OCI-LY7 (cell line): ENCODE data around the gene SULT1A2. TPM values are rescaled to one million over a fixed set of nuclear protein-coding genes. Genes with fewer than 3 reads are reported as not detected.
"Not testable (repeated sequence)": the region's sequence is repeated elsewhere in the genome, so short reads cannot be mapped to it uniquely, and the experiment has no call there.

ENCODE experiments used
- BruUV-seq: library from RNA; stranded (reverse); fragments of 400-500 nt; replicated peaks from 2 replicates; lab custom pipeline; 2021; lab: Mats Ljungman, UMichigan
- CTCF ChIA-PET: fragments of 300-600 bp; sonication (Branson Sonifier 250); formaldehyde crosslinking; loops from one replicate; lab custom pipeline; 2022; ENCODE audit warnings: antibody characterized with exemption; ENCODE audit not compliant: unreplicated experiment; lab: Charles Lee
- POLR2A ChIA-PET: fragments of 300-600 bp; sonication (Branson Sonifier 250); formaldehyde crosslinking; loops from one replicate; lab custom pipeline; 2022; ENCODE audit warnings: antibody characterized with exemption; lab: Charles Lee
- DNase-seq: peaks from one replicate; pipeline ENCODE4 v3.0.0-alpha.2; 2015; ENCODE audit warnings: low spot score
- H2AFZ ChIP-seq: fragments of 200-600 bp; sonication (generic), shearing (Covaris generic); 2 replicates; pipeline ENCODE4 v1.6.1; 2014; ENCODE audit warnings: mild to moderate bottlenecking, antibody characterized with exemption, low read length, moderate library complexity
- H3K27ac ChIP-seq: fragments of 200-600 bp; sonication (generic); 2 replicates; pipeline ENCODE4 v1.5.1; 2014; ENCODE audit warnings: mixed run types, low read depth, mild to moderate bottlenecking, moderate library complexity, low read length, inconsistent platforms; ENCODE audit not compliant: poor library complexity, severe bottlenecking
- H3K36me3 ChIP-seq: fragments of 200-600 bp; sonication (generic); 2 replicates; pipeline ENCODE4 v1.6.1; 2014; ENCODE audit warnings: mild to moderate bottlenecking, antibody characterized with exemption, low read length, moderate library complexity, mixed read lengths; ENCODE audit not compliant: insufficient read depth
- H3K4me1 ChIP-seq: fragments of 200-600 bp; sonication (generic); 2 replicates; pipeline ENCODE4 v1.5.1; 2014; ENCODE audit warnings: mild to moderate bottlenecking, low read length; ENCODE audit not compliant: insufficient read depth, poor library complexity, severe bottlenecking
- H3K4me2 ChIP-seq: fragments of 200-600 bp; sonication (generic); 2 replicates; pipeline ENCODE4 v1.6.1; 2014; ENCODE audit warnings: mild to moderate bottlenecking, low read length
- H3K4me3 ChIP-seq: fragments of 200-600 bp; sonication (generic); 2 replicates; pipeline ENCODE4 v1.5.1; 2014; ENCODE audit warnings: mild to moderate bottlenecking, low read depth, low read length; ENCODE audit not compliant: poor library complexity, severe bottlenecking
- H3K79me2 ChIP-seq: fragments of 200-600 bp; sonication (generic); 2 replicates; pipeline ENCODE4 v1.6.1; 2016; ENCODE audit warnings: low read depth, mild to moderate bottlenecking, low read length, moderate library complexity, mixed read lengths; ENCODE audit not compliant: insufficient read depth
- H3K9me2 ChIP-seq: fragments of 200-600 bp; sonication (generic); 2 replicates; pipeline ENCODE4 v1.6.1; 2016; ENCODE audit warnings: mild to moderate bottlenecking, low read length, mixed read lengths; ENCODE audit not compliant: insufficient read depth
- H3K9me3 ChIP-seq: fragments of 200-600 bp; sonication (generic); 2 replicates; pipeline ENCODE4 v1.6.1; 2014; ENCODE audit warnings: mild to moderate bottlenecking, mixed run types, low read length, mixed read lengths
- H4K20me1 ChIP-seq: fragments of 200-600 bp; sonication (generic); 2 replicates; pipeline ENCODE4 v1.6.1; 2014; ENCODE audit warnings: mild to moderate bottlenecking, antibody characterized with exemption, low read length, moderate library complexity, mixed read lengths; ENCODE audit not compliant: insufficient read depth
- CTCF ChIP-seq: fragments of 200-600 bp; sonication (generic); conservative IDR thresholded peaks from 2 replicates; pipeline ENCODE4 v1.5.1; 2014; ENCODE audit warnings: mild to moderate bottlenecking, antibody characterized with exemption, low read length, moderate library complexity, mixed read lengths
- EZH2phosphoT487 ChIP-seq: fragments of 200-600 bp; sonication (generic); IDR thresholded peaks from 2 replicates; pipeline ENCODE4 v1.6.1; 2018; ENCODE audit warnings: low read depth, borderline replicate concordance, mild to moderate bottlenecking, mixed run types, antibody characterized with exemption, low read length, moderate library complexity, mixed read lengths
- intact Hi-C: fragments of 100-400 bp; cut with micrococcal nuclease; formaldehyde crosslinking; loops from one replicate; pipeline ENCODE4 v1.10.0; 2022; ENCODE audit not compliant: unreplicated experiment
- total RNA-seq, 2 experiments: library from RNA; depleted of rRNA in 1 of 2; stranded (reverse); fragments of >200 nt in 1 of 2; shearing (Covaris generic) in 1 of 2; gene quantifications; 2 replicates each; pipeline ENCODE4 v1.2.3, GENCODE V29; 2014 to 2022

SULT1A2 gene
- total RNA-seq, 2 experiments from 2014 or later = 2.1 to 3.0 TPM

DNA sequence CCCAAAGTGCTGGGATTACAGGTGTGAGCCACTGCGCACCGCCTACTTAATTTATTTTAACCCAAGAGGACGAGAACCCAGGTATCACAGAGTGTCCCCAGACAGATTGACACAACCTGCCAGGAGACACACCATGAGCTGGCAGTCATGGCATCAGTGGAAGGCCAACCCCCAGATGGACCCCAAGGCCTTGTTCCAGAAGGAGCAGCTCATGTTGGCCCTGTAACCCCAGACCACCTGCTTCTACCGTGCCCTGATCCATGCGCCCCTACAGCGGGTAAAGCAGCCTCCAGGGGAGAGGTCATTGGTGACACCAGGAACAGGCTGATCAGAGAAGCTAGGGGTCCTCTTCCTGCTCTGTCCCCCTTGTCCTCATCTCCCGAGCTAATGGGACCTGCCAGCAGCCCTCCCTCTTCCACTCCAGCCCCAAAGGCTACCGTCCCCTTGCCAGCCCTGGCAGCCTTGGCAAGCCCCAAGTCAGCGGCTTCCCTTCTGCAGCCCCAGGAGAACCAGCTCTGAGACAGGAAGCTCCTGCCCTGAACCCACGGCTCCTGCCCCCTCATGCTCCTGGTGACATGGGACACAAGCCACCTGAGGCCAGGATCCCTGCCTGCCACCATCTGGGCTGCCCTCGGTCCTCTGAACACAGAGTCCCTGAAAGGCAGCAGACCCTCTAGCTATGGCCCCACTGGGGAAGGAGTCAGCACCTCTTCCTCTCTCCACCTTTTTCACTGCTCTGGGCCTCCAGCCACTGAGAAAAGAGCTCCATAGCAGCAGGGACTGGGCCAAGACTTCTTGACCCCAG is 6.7 kb upstream of the SULT1A2 start:
- H3K4me2 ChIP-seq = no peak overlapping the region
- DNase-seq = no peak
- H2AFZ ChIP-seq = no peak overlapping the region
- no peak for TF ChIP-seq CTCF
- no peak for TF ChIP-seq EZH2phosphoT487
- no peaks in the 10 kb centered on the region for H3K9me3 ChIP-seq
- H3K9me2 ChIP-seq = no peaks in the 10 kb centered on the region
- no TSS peak for BruUV-seq
- no peak overlapping the region for H3K27ac ChIP-seq
- H3K4me3 ChIP-seq = no peak overlapping the region
- CTCF ChIA-PET = interaction anchor here (0.6 kb wide), 1 partner anchor 10 kb away, joined by 3 read pairs; no protein-coding TSS in a partner anchor
- H3K4me1 ChIP-seq = peaks cover 12% of the 10 kb centered on the region
- POLR2A ChIA-PET = interaction anchor here (0.9 kb wide), 1 partner anchor 18 kb away, joined by 4 read pairs; no protein-coding TSS in a partner anchor
- intact Hi-C loops = no loop called here
- no peaks in the 10 kb centered on the region for H4K20me1 ChIP-seq
- peaks cover 21% of the 10 kb centered on the region for H3K36me3 ChIP-seq
- H3K79me2 ChIP-seq = no peaks in the 10 kb centered on the region

DNA sequence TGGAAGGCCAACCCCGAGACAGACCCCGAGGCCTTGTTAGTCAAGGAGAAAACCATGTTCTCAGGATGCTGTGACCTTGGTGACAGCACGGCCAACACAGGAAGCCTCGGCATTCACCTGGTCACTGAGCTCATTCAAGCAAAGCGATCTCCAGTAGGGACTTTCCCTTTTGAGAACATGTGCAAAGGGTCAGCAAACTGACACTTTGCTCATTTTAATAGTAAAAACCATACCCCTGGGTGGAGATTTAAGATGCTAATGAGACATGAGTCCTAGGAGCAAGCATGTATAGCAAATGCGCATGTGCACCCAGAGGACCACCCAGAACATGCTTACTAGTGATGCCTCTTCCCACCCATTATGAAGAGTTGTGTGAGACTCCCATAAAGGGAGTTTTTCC is 5.7 kb upstream of the SULT1A2 start:
- peak; percentile 47 for DNase-seq
- TF ChIP-seq CTCF (no peak), EZH2phosphoT487 (no peak)
- Histone ChIP-seq H3K9me3 (no peaks in the 10 kb centered on the region), H3K4me3 (no peak overlapping the region), H4K20me1 (no peaks in the 10 kb centered on the region), H3K4me2 (peak overlapping the region; percentile 37), H3K27ac (no peak overlapping the region), H3K79me2 (no peaks in the 10 kb centered on the region), H3K9me2 (no peaks in the 10 kb centered on the region), H3K36me3 (peaks cover 15% of the 10 kb centered on the region), H2AFZ (no peak overlapping the region), H3K4me1 (peaks cover 20% of the 10 kb centered on the region)
- POLR2A ChIA-PET = no interaction called here
- intact Hi-C loops = no loop called here
- CTCF ChIA-PET = no interaction called here
- BruUV-seq = no TSS peak

GRCh38 chr16:28602062-28602461 is 5.2 kb upstream of the SULT1A2 start:
- H4K20me1 ChIP-seq, DNase-seq, BruUV-seq, POLR2A ChIA-PET, H3K79me2 ChIP-seq, H3K9me2 ChIP-seq, H3K9me3 ChIP-seq, H3K4me3 ChIP-seq, intact Hi-C loops, CTCF ChIA-PET, H3K4me2 ChIP-seq, H3K27ac ChIP-seq, H2AFZ ChIP-seq: not testable (repeated sequence)
- peaks cover 24% of the 10 kb centered on the region for H3K4me1 ChIP-seq
- H3K36me3 ChIP-seq = peaks cover 13% of the 10 kb centered on the region

- H3K9me3 ChIP-seq, BruUV-seq, H3K27ac ChIP-seq, H3K9me2 ChIP-seq, DNase-seq, H3K4me3 ChIP-seq, H4K20me1 ChIP-seq, H3K79me2 ChIP-seq, intact Hi-C loops, CTCF ChIA-PET, H3K4me2 ChIP-seq, H2AFZ ChIP-seq, POLR2A ChIA-PET: not testable (repeated sequence)
- H3K36me3 ChIP-seq = peaks cover 12% of the 10 kb centered on the region
- H3K4me1 ChIP-seq = peaks cover 29% of the 10 kb centered on the region
Observed at GRCh38 chr16:28601589-28601988, 4.7 kb upstream of the SULT1A2 start.

DNA sequence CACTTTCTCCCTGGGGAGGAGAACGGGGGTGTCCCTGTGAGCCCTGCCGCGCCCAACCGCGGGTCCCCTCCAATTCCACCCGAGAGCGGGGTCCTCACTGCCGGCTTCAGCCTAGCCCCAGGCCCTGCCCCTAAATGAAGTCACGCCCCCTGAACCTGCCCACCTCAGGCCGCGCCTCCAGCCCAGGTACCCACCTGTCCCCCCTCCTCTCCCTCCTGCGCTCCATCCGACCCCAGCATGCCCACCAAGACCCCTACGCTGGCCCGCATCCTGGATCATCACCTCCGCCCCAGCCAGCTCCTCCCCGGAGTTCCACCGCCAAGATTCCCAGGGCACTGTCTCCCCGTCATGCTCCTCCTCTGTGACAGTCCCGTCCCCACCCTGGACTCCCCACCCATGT is 4.1 kb upstream of the SULT1A2 start:
- DNase-seq, H3K9me3 ChIP-seq, H2AFZ ChIP-seq, H3K27ac ChIP-seq, H3K36me3 ChIP-seq, CTCF ChIA-PET, H3K4me3 ChIP-seq, H3K4me2 ChIP-seq, BruUV-seq, H3K9me2 ChIP-seq, POLR2A ChIA-PET, intact Hi-C loops, H4K20me1 ChIP-seq, H3K79me2 ChIP-seq: not testable (repeated sequence)
- peaks cover 29% of the 10 kb centered on the region for H3K4me1 ChIP-seq
